OCI-LY3 (cell line): Measurements from ENCODE around the gene LCE3D.

Experiments used
- EZH2phosphoT487 ChIP-seq: fragments of 200-600 bp; shearing (Covaris generic); IDR thresholded peaks from 2 replicates; pipeline ENCODE4 v1.6.1; 2018; ENCODE audit warnings: antibody characterized with exemption, mixed run types, low read depth
- TF ChIP-seq, protein P1 (sequence below): fragments of 200-600, 300-600 bp; sonication (generic); IDR thresholded peaks from 2 replicates; pipeline ENCODE4 v1.5.1; 2014; ENCODE audit warnings: antibody characterized with exemption, low read length, low read depth

DNA sequence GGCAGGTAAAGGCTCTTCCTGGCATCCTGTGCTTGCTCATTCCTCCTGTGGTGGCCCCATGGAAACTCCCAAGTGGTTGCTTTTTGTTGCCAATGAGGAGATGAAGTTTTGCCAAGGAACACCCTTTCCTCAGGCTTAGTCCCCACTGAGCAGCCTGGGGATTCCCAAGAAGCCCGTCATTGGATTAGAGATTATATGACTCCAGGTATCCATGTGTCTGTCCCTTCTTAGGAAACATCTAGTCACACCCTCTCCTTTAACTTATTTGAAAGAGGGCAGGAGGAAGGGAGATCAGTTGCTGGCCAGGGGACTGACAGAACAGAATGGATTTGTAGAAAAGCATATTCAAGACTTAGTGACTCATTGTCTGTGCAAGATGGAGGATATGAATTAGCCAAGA, 46.4 kb upstream of the LCE3D start:
- TF ChIP-seq, protein P1, sequence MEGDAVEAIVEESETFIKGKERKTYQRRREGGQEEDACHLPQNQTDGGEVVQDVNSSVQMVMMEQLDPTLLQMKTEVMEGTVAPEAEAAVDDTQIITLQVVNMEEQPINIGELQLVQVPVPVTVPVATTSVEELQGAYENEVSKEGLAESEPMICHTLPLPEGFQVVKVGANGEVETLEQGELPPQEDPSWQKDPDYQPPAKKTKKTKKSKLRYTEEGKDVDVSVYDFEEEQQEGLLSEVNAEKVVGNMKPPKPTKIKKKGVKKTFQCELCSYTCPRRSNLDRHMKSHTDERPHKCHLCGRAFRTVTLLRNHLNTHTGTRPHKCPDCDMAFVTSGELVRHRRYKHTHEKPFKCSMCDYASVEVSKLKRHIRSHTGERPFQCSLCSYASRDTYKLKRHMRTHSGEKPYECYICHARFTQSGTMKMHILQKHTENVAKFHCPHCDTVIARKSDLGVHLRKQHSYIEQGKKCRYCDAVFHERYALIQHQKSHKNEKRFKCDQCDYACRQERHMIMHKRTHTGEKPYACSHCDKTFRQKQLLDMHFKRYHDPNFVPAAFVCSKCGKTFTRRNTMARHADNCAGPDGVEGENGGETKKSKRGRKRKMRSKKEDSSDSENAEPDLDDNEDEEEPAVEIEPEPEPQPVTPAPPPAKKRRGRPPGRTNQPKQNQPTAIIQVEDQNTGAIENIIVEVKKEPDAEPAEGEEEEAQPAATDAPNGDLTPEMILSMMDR, result no peak
- no peak for TF ChIP-seq EZH2phosphoT487
